Tibial artery (tissue), 4 donors: Measurements from ENCODE around the gene ZNF571.

Experiments
- DNase-seq, 2 donors: peaks; one replicate each; pipeline ENCODE4 v3.0.0-alpha.2; 2019
- H3K27ac ChIP-seq, 2 donors: fragments of 200-600 bp; sonication (generic) in 1 of 2; 1 replicate in 1 of 2; 2 replicates in 1 of 2; pipeline ENCODE4 v1.5.1; 2018 to 2019; ENCODE audit warnings: mild to moderate bottlenecking in 1 of 2
- H3K27me3 ChIP-seq, 2 donors: fragments of 200-600 bp; sonication (generic) in 1 of 2; one replicate each; pipeline versions ENCODE4 v1.5.1 to v1.6.0; 2016 to 2019
- H3K36me3 ChIP-seq, 3 donors: fragments of 200-600 bp; sonication (generic) in 2 of 3; one replicate each; pipeline ENCODE4 v1.5.1; 2016 to 2019; ENCODE audit warnings: mild to moderate bottlenecking in 2 of 3
- H3K4me1 ChIP-seq, 4 donors: fragments of 200-600 bp; sonication (generic) in 2 of 4; 1 replicate in 3 of 4; 2 replicates in 1 of 4; pipeline ENCODE4 v1.5.1; 2016 to 2019
- H3K4me3 ChIP-seq, 2 donors: fragments of 200-600 bp; sonication (generic) in 1 of 2; 1 replicate in 1 of 2; 2 replicates in 1 of 2; pipeline ENCODE4 v1.5.1; 2018 to 2019; ENCODE audit warnings: mild to moderate bottlenecking in 2 of 2
- H3K9me3 ChIP-seq, 3 donors: fragments of 200-600 bp; sonication (generic) in 1 of 3; one replicate each; pipeline ENCODE4 v1.5.1; 2016 to 2019
- CTCF ChIP-seq, 2 experiments: fragments of 200-600 bp in 1 of 2; fragments of 450-650 bp in 1 of 2; IDR thresholded peaks; one replicate each; pipeline ENCODE4 v1.5.1; 2017 to 2019; ENCODE audit warnings: antibody characterized with exemption in 2 of 2, mild to moderate bottlenecking in 1 of 2, moderate library complexity in 1 of 2
- intact Hi-C: fragments of 100-400 bp; cut with DNase I; formaldehyde crosslinking; loops from one replicate; pipeline ENCODE4 v1.15.0; 2023; ENCODE audit warnings: low total_unique reads

Gene ZNF571

GRCh38 chr19:37572203-37572602 is 22.4 kb downstream of the ZNF571 start:
- DNase-seq, result no peak
- intact Hi-C loops, result no loop called here
- Histone ChIP-seq H3K4me1 (no peaks in the 10 kb centered on the region), H3K36me3 (peaks cover 0 to 64% (median 7%) of the 10 kb centered on the region in 3 donors), H3K27ac (no peak overlapping the region), H3K9me3 (peaks cover 0 to 75% (median 14%) of the 10 kb centered on the region in 3 donors), H3K4me3 (no peak overlapping the region), H3K27me3 (no peaks in the 10 kb centered on the region)
- TF ChIP-seq CTCF (IDR thresholded peaks at IDR 0.05), result no peak

GRCh38 chr19:37565370-37565669 is 29.3 kb downstream of the ZNF571 start:
- H3K9me3 ChIP-seq, result peaks cover 0 to 97% (median 23%) of the 10 kb centered on the region in 3 donors
- DNase-seq, result no peak
- no peak overlapping the region for H3K27ac ChIP-seq
- TF ChIP-seq CTCF (IDR thresholded peaks at IDR 0.05), result no peak
- H3K4me1 ChIP-seq, result no peaks in the 10 kb centered on the region
- peaks cover 0 to 88% (median 0%) of the 10 kb centered on the region in 3 donors for H3K36me3 ChIP-seq
- intact Hi-C loops, result no loop called here
- no peaks in the 10 kb centered on the region for H3K27me3 ChIP-seq
- H3K4me3 ChIP-seq, result no peak overlapping the region

- intact Hi-C loops, result no loop called here
- Histone ChIP-seq H3K27me3 (no peaks in the 10 kb centered on the region), H3K4me1 (no peaks in the 10 kb centered on the region), H3K36me3 (peaks cover 0 to 88% (median 0%) of the 10 kb centered on the region in 3 donors), H3K27ac (no peak overlapping the region), H3K4me3 (no peak overlapping the region), H3K9me3 (peaks cover 0 to 97% (median 25%) of the 10 kb centered on the region in 3 donors)
- no peak for DNase-seq
- TF ChIP-seq CTCF (IDR thresholded peaks at IDR 0.05), result no peak
Measured at GRCh38 chr19:37564624-37565369, 29.8 kb downstream of the ZNF571 start.

- H3K4me3 ChIP-seq, result no peak overlapping the region
- H3K9me3 ChIP-seq, result peaks cover 0 to 97% (median 30%) of the 10 kb centered on the region in 3 donors
- no peaks in the 10 kb centered on the region for H3K27me3 ChIP-seq
- no peak overlapping the region for H3K27ac ChIP-seq
- no peaks in the 10 kb centered on the region for H3K4me1 ChIP-seq
- H3K36me3 ChIP-seq, result peaks cover 0 to 86% (median 0%) of the 10 kb centered on the region in 3 donors
- intact Hi-C loops, result no loop called here
- TF ChIP-seq CTCF (IDR thresholded peaks at IDR 0.05), result no peak
- DNase-seq, result no peak
Measured at GRCh38 chr19:37563518-37563917, 31.1 kb downstream of the ZNF571 start.

- DNase-seq, result no peak
- no peaks in the 10 kb centered on the region for H3K27me3 ChIP-seq
- H3K27ac ChIP-seq, result no peak overlapping the region
- TF ChIP-seq CTCF (IDR thresholded peaks at IDR 0.05), result no peak
- H3K4me3 ChIP-seq, result no peak overlapping the region
- H3K36me3 ChIP-seq, result peaks cover 0 to 19% (median 7%) of the 10 kb centered on the region in 3 donors
- H3K4me1 ChIP-seq, result no peaks in the 10 kb centered on the region
- intact Hi-C loops, result no loop called here
- H3K9me3 ChIP-seq, result peaks cover 0 to 94% (median 40%) of the 10 kb centered on the region in 3 donors
Measured at GRCh38 chr19:37551129-37551993, 43.2 kb downstream of the ZNF571 start.
